Esophagus muscularis mucosa (tissue), 4 donors: ENCODE results near the gene PPIP5K2. TPM values are rescaled to one million over a fixed set of nuclear protein-coding genes. Genes with fewer than 3 reads are reported as not detected.

Source experiments
- DNase-seq: peaks from one replicate; pipeline ENCODE4 v3.0.0-alpha.2; 2017; ENCODE audit errors: extremely low spot score
- H3K27ac ChIP-seq, 4 donors: fragments of 200-600 bp; sonication (generic); replicated peaks in 1 of 4; 1 replicate in 3 of 4; 2 replicates in 1 of 4; pipeline ENCODE4 v1.5.1; 2016 to 2019; ENCODE audit warnings: mild to moderate bottlenecking in 1 of 4
- H3K27me3 ChIP-seq, 4 donors: fragments of 200-600 bp; sonication (generic); one replicate each; pipeline versions ENCODE4 v1.5.1 to v1.6.0; 2016 to 2019
- H3K36me3 ChIP-seq, 4 donors: fragments of 200-600 bp; sonication (generic); one replicate each; pipeline ENCODE4 v1.5.1; 2016 to 2019
- H3K4me1 ChIP-seq, 4 donors: fragments of 200-600 bp; sonication (generic); one replicate each; pipeline ENCODE4 v1.5.1; 2016 to 2019
- H3K4me3 ChIP-seq, 4 donors: fragments of 200-600 bp; sonication (generic); 1 replicate in 2 of 4; 2 replicates in 2 of 4; pipeline ENCODE4 v1.5.1; 2016 to 2019; ENCODE audit warnings: mild to moderate bottlenecking in 4 of 4, moderate library complexity in 1 of 4
- H3K9me3 ChIP-seq, 4 donors: fragments of 200-600 bp; sonication (generic); 1 replicate in 3 of 4; 2 replicates in 1 of 4; pipeline ENCODE4 v1.5.1; 2016 to 2019
- EP300 ChIP-seq: sonication (generic); formaldehyde crosslinking; IDR thresholded peaks from one replicate; pipeline ENCODE4 v1.6.1; 2017; ENCODE audit warnings: antibody characterized with exemption
- POLR2A ChIP-seq: fragments of 450-650 bp; IDR thresholded peaks from one replicate; pipeline ENCODE4 v1.6.1; 2017; ENCODE audit warnings: antibody characterized with exemption, moderate library complexity, mild to moderate bottlenecking, low read depth
- POLR2AphosphoS5 ChIP-seq, 2 donors: sonication (generic); formaldehyde crosslinking; IDR thresholded peaks; one replicate each; pipeline ENCODE4 v1.6.1; 2017; ENCODE audit warnings: antibody characterized with exemption in 2 of 2
- WGBS: methylation state at CpG from one replicate; pipeline ENCODE4 v1.1.5; 2018; 5-methylcytosine and 5-hydroxymethylcytosine counted together
- intact Hi-C: fragments of 100-400 bp; cut with DNase I; formaldehyde crosslinking; loops from one replicate; pipeline ENCODE4 v1.15.1; 2023
- total RNA-seq, 4 donors: library from RNA; depleted of rRNA; stranded (reverse); fragments of >200 nt; gene quantifications; one replicate each; pipeline versions ENCODE4 v1.1.0 to v1.2.1, GENCODE V29; 2016
- TF ChIP-seq, protein P1 (sequence below), 3 experiments: fragments of 200-600 bp in 2 of 3; fragments of 450-650 bp in 1 of 3; sonication (generic) in 2 of 3; IDR thresholded peaks; one replicate each; pipeline ENCODE4 v1.5.1; 2017 to 2019; ENCODE audit warnings: antibody characterized with exemption in 3 of 3, mild to moderate bottlenecking in 2 of 3, moderate library complexity in 1 of 3

The PPIP5K2 gene
- total RNA-seq, 4 donors from 2014 or later = 15.6 to 21.6 (median 17.3) TPM

DNA sequence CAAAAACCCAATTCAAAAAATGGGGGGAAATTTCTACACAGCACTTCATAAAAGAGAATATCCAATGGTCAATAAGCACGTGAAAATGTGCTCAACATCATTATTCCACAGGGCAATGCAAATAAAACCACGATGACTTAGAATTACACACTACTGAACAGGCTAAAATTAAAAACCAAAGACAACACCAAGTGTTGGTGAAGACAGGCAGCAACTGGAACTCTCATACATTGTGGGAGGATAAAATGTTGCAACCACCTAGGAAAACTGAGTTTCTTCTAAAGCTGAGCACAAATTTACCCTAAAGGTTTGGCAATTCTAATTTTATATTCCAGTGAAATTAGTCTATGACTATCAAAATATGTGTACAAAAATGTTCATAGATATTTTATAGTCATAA lies 9.7 kb upstream of the PPIP5K2 start:
- WGBS = 98% methylated on average over 2 of the region's 2 CpGs
- no peaks in the 10 kb centered on the region for H3K27me3 ChIP-seq
- no peaks in the 10 kb centered on the region for H3K9me3 ChIP-seq
- no peak for TF ChIP-seq POLR2AphosphoS5 (IDR thresholded peaks at IDR 0.05)
- peaks cover 0 to 3% (median 0%) of the 10 kb centered on the region in 4 donors for H3K4me1 ChIP-seq
- H3K36me3 ChIP-seq = peaks cover 0 to 10% (median 6%) of the 10 kb centered on the region in 4 donors
- DNase-seq = no peak
- no peak overlapping the region for H3K4me3 ChIP-seq
- no peak overlapping the region for H3K27ac ChIP-seq
- intact Hi-C loops = loop anchor here (10.0 kb wide), 1 partner anchor 326 kb away; no protein-coding TSS in a partner anchor

DNA sequence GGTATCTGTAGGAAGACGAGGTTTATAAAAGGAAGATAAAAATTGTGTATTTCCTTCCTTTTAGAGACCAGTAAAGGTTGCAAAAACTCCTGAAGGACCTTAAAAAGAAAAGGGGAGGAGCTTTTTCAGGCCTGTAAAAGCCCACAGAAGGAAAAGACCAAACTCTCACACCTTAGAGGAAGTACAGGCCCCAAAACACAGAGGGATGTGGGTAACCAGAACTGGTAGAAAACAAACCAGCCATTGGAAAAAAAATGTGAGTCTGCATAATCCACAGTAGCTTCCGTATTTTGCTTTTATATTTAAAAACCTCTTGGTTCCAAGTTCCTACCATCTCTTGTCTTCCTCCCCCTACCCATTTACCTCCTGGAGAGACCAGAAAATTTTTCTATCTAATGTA lies 8.6 kb upstream of the PPIP5K2 start:
- Histone ChIP-seq H3K9me3 (no peaks in the 10 kb centered on the region), H3K36me3 (peaks cover 0 to 10% (median 6%) of the 10 kb centered on the region in 4 donors), H3K4me1 (peaks cover 0 to 3% (median 0%) of the 10 kb centered on the region in 4 donors), H3K27me3 (no peaks in the 10 kb centered on the region), H3K27ac (no peak overlapping the region), H3K4me3 (no peak overlapping the region)
- intact Hi-C loops = loop anchor here (10.0 kb wide), 1 partner anchor 327 kb away; no protein-coding TSS in a partner anchor
- DNase-seq = no peak
- 76% methylated on average over 2 of the region's 2 CpGs for WGBS
- TF ChIP-seq, protein P1, sequence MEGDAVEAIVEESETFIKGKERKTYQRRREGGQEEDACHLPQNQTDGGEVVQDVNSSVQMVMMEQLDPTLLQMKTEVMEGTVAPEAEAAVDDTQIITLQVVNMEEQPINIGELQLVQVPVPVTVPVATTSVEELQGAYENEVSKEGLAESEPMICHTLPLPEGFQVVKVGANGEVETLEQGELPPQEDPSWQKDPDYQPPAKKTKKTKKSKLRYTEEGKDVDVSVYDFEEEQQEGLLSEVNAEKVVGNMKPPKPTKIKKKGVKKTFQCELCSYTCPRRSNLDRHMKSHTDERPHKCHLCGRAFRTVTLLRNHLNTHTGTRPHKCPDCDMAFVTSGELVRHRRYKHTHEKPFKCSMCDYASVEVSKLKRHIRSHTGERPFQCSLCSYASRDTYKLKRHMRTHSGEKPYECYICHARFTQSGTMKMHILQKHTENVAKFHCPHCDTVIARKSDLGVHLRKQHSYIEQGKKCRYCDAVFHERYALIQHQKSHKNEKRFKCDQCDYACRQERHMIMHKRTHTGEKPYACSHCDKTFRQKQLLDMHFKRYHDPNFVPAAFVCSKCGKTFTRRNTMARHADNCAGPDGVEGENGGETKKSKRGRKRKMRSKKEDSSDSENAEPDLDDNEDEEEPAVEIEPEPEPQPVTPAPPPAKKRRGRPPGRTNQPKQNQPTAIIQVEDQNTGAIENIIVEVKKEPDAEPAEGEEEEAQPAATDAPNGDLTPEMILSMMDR (IDR thresholded peaks at IDR 0.05) = no peak
- no peak for TF ChIP-seq EP300
- TF ChIP-seq POLR2AphosphoS5 (IDR thresholded peaks at IDR 0.05) = no peak
- TF ChIP-seq POLR2A = no peak

DNA sequence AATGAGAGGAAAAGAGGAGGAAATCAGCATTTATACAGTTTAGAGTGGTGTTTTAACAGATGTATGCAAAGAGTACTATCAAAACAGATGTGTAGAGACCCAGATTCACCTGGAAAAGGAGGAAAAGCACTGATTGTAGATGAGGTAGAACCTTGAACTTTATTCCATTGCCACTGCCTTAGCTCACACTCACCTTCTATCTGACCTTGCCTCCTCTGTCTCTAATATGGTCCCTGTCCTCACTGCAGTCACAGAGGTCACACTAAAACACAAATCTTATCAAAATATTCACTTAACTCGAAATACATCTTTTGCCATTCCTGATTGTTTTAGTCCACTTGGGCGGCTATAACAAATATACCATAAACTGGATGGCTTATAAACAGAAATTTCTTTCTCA lies 7.2 kb upstream of the PPIP5K2 start:
- Histone ChIP-seq H3K4me1 (peaks cover 0 to 6% (median 4%) of the 10 kb centered on the region in 4 donors), H3K27ac (no peak overlapping the region), H3K4me3 (no peak overlapping the region), H3K9me3 (no peaks in the 10 kb centered on the region), H3K27me3 (no peaks in the 10 kb centered on the region), H3K36me3 (no peaks in the 10 kb centered on the region)
- 95% methylated on average over 2 of the region's 2 CpGs for WGBS
- no peak for DNase-seq
- no peak for TF ChIP-seq POLR2AphosphoS5 (IDR thresholded peaks at IDR 0.05)
- intact Hi-C loops = loop anchor here (10.0 kb wide), 1 partner anchor 328 kb away; no protein-coding TSS in a partner anchor

DNA sequence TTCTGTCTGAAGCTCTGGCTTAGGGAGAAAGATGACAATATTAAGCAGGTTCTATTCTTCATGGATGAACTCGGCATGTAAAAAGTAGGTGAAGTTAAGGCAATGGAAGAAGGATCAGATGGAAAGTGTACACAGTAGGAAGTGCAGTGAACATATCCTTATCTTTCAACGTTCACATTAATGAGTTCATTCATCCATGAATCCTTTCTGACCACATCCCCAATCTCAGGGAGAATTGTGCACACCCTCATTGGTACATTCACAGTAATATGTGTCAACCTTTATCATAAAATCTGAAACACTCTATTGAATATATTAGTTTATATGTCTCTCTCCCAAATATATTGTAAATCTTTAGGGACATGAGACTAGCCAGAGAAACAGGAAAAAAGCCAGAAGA lies 5.7 kb upstream of the PPIP5K2 start:
- whole genome bisulfite sequencing = 91% methylated on average over 2 of the region's 2 CpGs

DNA sequence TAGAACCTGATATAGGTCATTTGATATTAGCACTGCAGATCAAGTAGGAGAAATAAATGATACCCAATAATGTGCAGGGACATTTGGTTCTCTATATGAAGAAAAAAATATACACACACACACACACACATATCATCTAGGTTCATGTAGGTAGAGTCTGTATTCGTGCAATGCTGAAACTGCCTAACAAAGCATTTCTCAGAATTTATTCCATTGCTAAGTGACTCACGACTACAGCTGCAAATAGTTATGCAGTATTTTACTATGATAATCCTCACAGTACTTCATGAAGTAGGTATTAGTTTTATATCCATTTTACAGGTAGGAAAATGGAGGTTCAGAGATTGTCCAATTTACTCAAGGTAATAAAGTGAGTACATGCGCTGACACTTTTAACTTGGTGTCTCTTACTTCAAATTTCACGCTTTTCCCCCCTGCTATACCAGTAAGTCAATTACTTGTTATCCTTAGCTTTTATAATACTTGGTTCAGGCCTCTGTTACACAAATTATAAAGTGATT lies 2.6 kb upstream of the PPIP5K2 start:
- Histone ChIP-seq H3K27ac (no peak overlapping the region), H3K4me3 (no peak overlapping the region), H3K36me3 (no peaks in the 10 kb centered on the region), H3K9me3 (no peaks in the 10 kb centered on the region), H3K4me1 (peaks cover 4 to 35% (median 34%) of the 10 kb centered on the region in 4 donors), H3K27me3 (no peaks in the 10 kb centered on the region)
- TF ChIP-seq, protein P1 (IDR thresholded peaks at IDR 0.05) = no peak
- TF ChIP-seq POLR2AphosphoS5 (IDR thresholded peaks at IDR 0.05) (no peak), POLR2A (no peak), EP300 (no peak)
- no peak for DNase-seq
- WGBS = 70% methylated on average over 4 of the region's 4 CpGs
- intact Hi-C loops = loop anchor here (10.0 kb wide), 1 partner anchor 333 kb away; no protein-coding TSS in a partner anchor

More for the DNA sequence above, 5.7 kb upstream of the PPIP5K2 start:
- TF ChIP-seq EP300 = no peak
- TF ChIP-seq, protein P1 (IDR thresholded peaks at IDR 0.05) = no peak
- TF ChIP-seq POLR2A = no peak
- no peak for TF ChIP-seq POLR2AphosphoS5 (IDR thresholded peaks at IDR 0.05)
- Histone ChIP-seq H3K4me1 (peaks cover 0 to 16% (median 15%) of the 10 kb centered on the region in 4 donors), H3K27ac (no peak overlapping the region), H3K27me3 (no peaks in the 10 kb centered on the region), H3K36me3 (no peaks in the 10 kb centered on the region), H3K9me3 (no peaks in the 10 kb centered on the region), H3K4me3 (no peak overlapping the region)
- DNase-seq = no peak
- intact Hi-C loops = loop anchor here (10.0 kb wide), 1 partner anchor 330 kb away; no protein-coding TSS in a partner anchor
